HG03558 (cell line): ENCODE measurements around the gene SETD9.

Experiments
- ATAC-seq: cut with Tn5 transposase; IDR thresholded peaks from one replicate; pipeline ENCODE4 v1.9.1; 2021; ENCODE audit warnings: moderate number of reproducible peaks; ENCODE audit not compliant: unreplicated experiment; ENCODE audit errors: extremely low read depth

Gene SETD9, protein sequence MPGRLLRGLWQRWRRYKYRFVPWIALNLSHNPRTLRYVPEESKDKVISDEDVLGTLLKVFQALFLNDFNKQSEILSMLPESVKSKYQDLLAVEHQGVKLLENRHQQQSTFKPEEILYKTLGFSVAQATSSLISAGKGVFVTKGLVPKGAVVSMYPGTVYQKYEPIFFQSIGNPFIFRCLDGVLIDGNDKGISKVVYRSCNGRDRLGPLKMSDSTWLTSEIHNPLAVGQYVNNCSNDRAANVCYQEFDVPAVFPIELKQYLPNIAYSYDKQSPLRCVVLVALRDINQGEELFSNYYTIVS

GRCh38 chr5:56909294-56910209 is at the start of gene SETD9:
Gene SETD9 (plus strand): TSS chr5:56909596. CDS start chr5:56909646, 50 bp downstream.
- peak; percentile 63 for ATAC-seq

DNA sequence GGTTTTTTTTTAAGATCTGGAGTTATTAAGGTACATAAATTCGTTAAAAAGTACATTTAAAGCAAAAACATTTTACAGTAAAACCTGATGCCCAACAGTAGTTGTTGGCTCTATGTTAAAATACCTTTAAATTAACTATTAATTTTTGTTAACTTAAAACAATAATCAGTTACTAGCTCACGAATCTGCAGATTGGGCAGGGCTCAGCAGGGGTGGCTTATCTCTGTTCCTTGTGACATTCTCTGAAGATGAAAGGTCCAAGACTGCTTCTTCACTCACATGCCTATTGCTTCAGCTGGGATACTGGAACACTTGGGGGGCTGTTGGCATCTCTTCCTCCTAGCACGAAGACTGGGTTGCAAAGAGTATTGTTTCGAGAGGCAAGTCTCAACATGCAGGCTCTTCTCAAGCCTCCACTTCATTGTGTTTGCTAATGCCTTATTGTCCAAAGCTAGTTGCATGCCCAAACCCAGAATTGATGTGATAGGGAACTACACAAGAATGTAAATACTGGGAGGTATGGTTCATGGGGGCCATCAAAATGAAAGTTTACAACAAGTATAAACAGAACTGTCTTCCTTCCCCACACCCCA is 47.4 kb upstream of the SETD9 start:
- no peak for ATAC-seq

GRCh38 chr5:56862909-56863308 is 46.5 kb upstream of the SETD9 start:
- ATAC-seq: no peak

GRCh38 chr5:56871777-56872176 is 37.6 kb upstream of the SETD9 start:
- ATAC-seq: no peak

- ATAC-seq: no peak
Measured at GRCh38 chr5:56873056-56873455, 36.3 kb upstream of the SETD9 start.

DNA sequence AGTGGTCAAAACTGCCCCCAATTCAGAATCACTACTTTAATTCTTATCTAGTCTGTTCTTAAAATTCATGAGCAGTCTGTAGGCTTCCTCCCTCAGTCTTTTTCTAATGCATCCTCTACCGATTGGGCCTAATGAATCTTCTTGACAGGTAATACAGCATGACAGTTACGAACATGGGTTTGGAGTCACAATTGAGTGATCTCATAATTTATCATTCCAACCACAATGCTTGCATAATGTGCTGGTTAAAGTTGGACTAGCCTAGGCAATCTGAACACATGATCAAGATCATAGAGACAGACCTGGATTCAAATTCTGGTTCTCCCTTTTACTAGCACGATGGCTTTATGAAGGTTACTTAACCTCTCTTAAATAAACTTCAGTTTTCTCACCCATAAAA is 33.1 kb upstream of the SETD9 start:
- ATAC-seq: no peak

DNA sequence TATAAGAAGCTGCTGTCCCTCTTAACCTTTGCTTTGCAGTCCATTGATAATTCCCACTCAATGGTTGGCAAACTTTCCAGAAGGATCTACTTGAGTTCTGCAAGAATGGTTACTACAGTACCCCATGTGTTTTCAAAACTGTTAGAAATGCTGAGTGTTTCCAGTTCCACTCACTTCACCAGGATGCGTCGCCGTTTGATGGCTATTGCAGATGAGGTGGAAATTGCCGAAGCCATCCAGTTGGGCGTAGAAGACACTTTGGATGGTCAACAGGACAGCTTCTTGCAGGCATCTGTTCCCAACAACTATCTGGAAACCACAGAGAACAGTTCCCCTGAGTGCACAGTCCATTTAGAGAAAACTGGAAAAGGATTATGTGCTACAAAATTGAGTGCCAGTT is 27.8 kb upstream of the SETD9 start:
- no peak for ATAC-seq

- no peak for ATAC-seq
Measured at GRCh38 chr5:56893251-56893951, 16.0 kb upstream of the SETD9 start.

DNA sequence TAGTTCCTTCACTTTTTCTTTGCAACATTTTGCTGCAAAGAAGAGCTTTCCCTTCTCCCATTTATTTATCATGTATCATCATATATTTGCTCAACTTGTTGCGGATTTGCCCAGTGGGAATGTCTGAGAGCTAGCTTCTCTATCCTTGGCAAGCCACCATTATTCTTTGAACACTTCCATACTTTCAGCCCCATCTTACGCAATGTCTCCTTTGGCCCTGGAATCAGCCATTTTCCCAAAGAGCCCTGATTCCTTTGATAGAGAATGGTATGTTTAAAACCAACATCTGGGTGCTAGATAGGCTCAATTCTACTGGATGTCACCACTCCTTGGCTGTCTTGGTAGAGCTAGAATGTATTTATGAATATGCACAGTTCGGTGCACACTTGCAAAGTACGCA is 12.6 kb upstream of the SETD9 start:
- no peak for ATAC-seq

- ATAC-seq: no peak
Measured at GRCh38 chr5:56898213-56898612, 11.2 kb upstream of the SETD9 start.

DNA sequence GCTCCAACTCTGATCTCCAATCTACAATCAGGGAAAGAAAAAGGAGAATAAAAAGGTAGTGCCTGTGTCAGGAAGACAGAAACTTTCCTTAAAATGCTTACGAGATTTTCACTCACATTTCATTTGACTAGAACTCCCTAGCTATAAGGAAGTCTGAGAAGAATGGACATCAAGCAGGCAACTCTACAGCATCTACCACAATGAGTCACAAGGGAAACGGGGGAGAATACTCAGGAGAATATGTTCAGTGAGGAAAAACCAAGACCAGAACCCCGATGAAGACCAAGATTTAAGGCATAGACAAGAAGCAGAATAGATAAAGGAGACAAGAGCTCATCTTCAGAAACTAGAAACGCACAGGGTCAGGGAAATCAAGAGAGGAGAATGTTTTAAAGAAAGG is 9.0 kb upstream of the SETD9 start:
- ATAC-seq: no peak

- no peak for ATAC-seq
Measured at GRCh38 chr5:56900858-56901578, 8.4 kb upstream of the SETD9 start.

- peak; percentile 21 for ATAC-seq
Measured at GRCh38 chr5:56908942-56909293, 478 bp upstream of the SETD9 start.

DNA sequence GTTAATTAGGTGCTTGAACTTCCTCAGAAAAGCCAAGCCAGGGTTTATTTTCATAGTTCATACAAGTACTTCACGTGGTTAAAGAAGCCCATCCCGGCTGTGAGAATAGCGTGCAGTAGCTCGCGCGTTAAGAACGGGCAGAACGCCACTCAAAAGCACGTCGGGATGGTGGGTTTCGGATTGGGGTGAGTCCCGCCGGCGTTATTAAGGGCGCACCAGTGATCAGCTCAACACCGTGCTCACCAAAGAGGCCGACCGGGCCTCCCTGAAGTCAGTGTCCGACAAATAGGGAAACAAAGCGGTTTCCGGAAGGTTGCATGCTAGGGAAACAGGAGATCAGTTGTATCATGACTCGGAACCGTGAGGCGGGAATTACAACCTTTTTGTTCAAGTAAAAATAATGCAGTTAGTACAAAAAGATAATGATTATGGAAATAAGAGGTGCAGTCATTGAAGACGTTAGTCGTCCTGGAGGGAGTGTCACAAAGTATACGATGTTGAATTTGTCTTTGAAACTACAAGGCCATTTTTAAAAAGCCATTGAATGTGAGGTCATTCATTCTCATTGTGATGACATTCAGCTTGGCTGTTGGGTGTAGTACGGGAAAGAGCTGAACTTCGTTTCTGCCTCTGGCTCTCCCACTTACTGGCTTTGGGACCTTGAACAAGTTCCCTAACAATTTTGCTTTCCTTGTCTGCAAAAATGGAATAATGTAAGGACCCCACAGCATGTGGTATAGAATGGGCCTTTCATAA is 992 bp downstream of the SETD9 start:
- ATAC-seq: peak; percentile 5

DNA sequence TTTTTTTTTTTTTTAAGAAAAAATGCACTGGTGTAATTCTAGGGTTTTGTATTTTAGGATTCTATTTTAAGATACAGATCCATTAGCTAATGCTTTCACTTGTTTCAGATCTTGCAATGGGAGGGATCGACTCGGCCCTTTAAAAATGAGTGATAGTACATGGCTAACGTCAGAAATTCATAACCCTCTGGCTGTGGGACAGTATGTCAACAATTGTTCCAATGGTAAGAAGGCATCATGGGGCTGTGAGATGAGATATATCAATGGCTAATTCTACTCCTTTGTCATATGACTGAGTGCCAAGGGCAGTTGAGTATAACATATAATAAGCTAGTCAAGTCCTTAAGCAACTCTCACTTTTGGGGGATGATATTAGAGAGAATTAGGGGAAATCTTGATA is 4.4 kb downstream of the SETD9 start:
- no peak for ATAC-seq

DNA sequence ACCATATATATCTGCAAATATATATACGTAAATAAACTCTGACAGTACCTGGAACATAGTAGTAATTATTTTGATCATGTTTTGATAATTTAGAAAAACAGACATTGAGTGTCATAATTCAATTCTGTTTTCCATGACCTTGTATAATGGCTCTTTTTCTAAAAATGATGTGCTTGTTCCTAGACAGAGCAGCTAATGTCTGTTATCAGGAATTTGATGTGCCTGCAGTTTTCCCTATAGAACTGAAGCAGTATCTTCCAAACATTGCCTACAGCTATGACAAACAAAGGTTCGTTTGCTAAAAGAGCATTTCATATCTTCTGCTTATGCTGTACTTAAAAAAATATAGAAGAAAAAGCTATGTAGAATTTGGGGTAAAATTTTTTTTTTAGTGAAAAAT is 5.3 kb downstream of the SETD9 start:
- ATAC-seq: no peak

- ATAC-seq: no peak
Measured at GRCh38 chr5:56917534-56917933, 8.1 kb downstream of the SETD9 start.

DNA sequence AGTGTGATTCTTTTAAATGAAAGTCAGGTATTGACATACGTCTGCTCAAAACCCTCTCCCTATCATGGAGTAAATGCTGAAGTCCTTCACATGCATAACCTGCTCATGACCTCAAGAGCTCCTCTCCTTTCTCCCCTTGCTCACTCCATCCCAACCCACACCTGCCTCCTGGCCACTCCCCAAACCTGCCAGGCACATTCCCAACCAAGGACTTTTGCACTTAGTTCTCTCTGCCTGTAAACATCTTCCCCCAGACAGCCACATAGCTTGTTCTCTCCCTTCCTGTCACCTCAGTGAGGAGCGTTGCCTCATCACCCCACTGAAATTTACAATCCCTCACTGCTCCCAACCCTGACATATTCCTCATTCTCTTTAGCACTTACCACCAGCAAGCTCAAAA is 8.7 kb downstream of the SETD9 start:
- no peak for ATAC-seq

- ATAC-seq: no peak
Measured at GRCh38 chr5:56919942-56920662, 10.7 kb downstream of the SETD9 start.
